Retinal pigment epithelial cell (primary cell): Measurements from ENCODE around the gene RSAD2.
"Not testable (repeated sequence)": the region's sequence is repeated elsewhere in the genome, so short reads cannot be mapped to it uniquely, and the experiment has no call there.

Experiments used
- DNase-seq: peaks from one replicate; pipeline ENCODE4 v3.0.0-alpha.2; 2010; ENCODE audit warnings: low read depth
- H3K4me3 ChIP-seq: 2 replicates; pipeline ENCODE4 v1.5.1; 2011; ENCODE audit warnings: mild to moderate bottlenecking, low read length, control low read depth, moderate library complexity
- CTCF ChIP-seq: conservative IDR thresholded peaks from 2 replicates; pipeline ENCODE4 v1.5.1; 2011; ENCODE audit warnings: low read depth, low read length, control low read depth, inconsistent platforms

RSAD2 gene

GRCh38 chr2:6934758-6935651 is 57.4 kb downstream of the RSAD2 start:
- H3K4me3 ChIP-seq: no peak overlapping the region
- no peak for DNase-seq
- TF ChIP-seq CTCF: no peak

GRCh38 chr2:6935652-6936020 is 58.1 kb downstream of the RSAD2 start:
- not testable (repeated sequence) for DNase-seq, H3K4me3 ChIP-seq

- H3K4me3 ChIP-seq: no peak overlapping the region
- TF ChIP-seq CTCF: no peak
- no peak for DNase-seq
Observed at GRCh38 chr2:6937157-6937556, 59.6 kb downstream of the RSAD2 start.

- no peak for TF ChIP-seq CTCF
- H3K4me3 ChIP-seq: no peak overlapping the region
- DNase-seq: no peak
Observed at GRCh38 chr2:6937582-6937981, 60.0 kb downstream of the RSAD2 start.

- no peak for TF ChIP-seq CTCF
- H3K4me3 ChIP-seq: no peak overlapping the region
- DNase-seq: no peak
Observed at GRCh38 chr2:6939071-6939470, 61.5 kb downstream of the RSAD2 start.

GRCh38 chr2:6940820-6941219 is 63.2 kb downstream of the RSAD2 start:
- DNase-seq: no peak
- no peak for TF ChIP-seq CTCF
- H3K4me3 ChIP-seq: no peak overlapping the region

- no peak for TF ChIP-seq CTCF
- no peak for DNase-seq
Observed at GRCh38 chr2:6941299-6942046, 63.9 kb downstream of the RSAD2 start.

More at GRCh38 chr2:6941299-6942046, 63.9 kb downstream of the RSAD2 start:
- H3K4me3 ChIP-seq: no peak overlapping the region
